Mesothelial cell of epicardium (in vitro differentiated cells): ENCODE measurements around the gene KPTN. TPM values are rescaled to one million over a fixed set of nuclear protein-coding genes. Genes with fewer than 3 reads are reported as not detected.

Source experiments
- DNase-seq, 2 experiments: peaks; one replicate each; pipeline ENCODE4 v3.0.0; 2021; ENCODE audit warnings: low spot score in 2 of 2; ENCODE audit not compliant: unreplicated experiment in 2 of 2
- H3K27ac Mint-ChIP-seq: 2 replicates; pipeline ENCODE4 v1.8.0; 2021; ENCODE audit warnings: mixed read lengths
- H3K27me3 Mint-ChIP-seq: 2 replicates; pipeline ENCODE4 v1.8.0; 2021; ENCODE audit warnings: low read depth, mixed read lengths
- H3K36me3 Mint-ChIP-seq: 2 replicates; pipeline ENCODE4 v1.8.0; 2021; ENCODE audit warnings: mixed read lengths
- H3K4me1 Mint-ChIP-seq: 2 replicates; pipeline ENCODE4 v1.8.0; 2021; ENCODE audit warnings: mixed read lengths
- H3K4me3 Mint-ChIP-seq: 2 replicates; pipeline ENCODE4 v1.8.0; 2021; ENCODE audit warnings: mild to moderate bottlenecking, moderate library complexity, mixed read lengths
- H3K9me3 Mint-ChIP-seq: 2 replicates; pipeline ENCODE4 v1.8.0; 2021; ENCODE audit warnings: mixed read lengths
- total RNA-seq: library from RNA; stranded (reverse); gene quantifications from 3 replicates; pipeline ENCODE4 v1.2.1, GENCODE V29; 2021
- TF ChIP-seq, protein P1 (sequence below): fragments of 200-600 bp; sonication (generic); IDR thresholded peaks from one replicate; pipeline ENCODE4 v1.5.0; 2021; ENCODE audit warnings: antibody characterized with exemption; ENCODE audit not compliant: unreplicated experiment

Gene KPTN
- total RNA-seq, 1 donor from 2014 or later = 18.4 TPM

DNA sequence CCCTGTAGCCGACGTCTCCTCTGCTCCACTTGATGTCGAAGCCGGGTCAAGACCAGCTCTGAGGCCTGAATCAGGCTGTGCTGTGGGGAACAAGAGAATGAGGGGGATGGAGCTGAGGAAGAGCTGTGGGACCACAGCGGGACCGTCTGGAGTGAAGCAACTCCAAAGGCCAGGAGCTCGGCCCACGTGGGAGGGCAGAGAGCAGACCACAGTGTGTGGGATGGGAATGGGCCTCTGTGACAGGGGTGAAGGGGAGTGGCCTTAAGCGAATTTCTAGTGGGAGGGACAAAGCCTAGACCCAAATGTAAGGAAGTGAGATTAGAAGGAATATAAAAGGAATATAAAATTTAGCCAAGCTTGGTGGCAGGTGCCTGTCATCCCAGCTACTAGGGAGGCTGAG, 8.6 kb downstream of the KPTN start:
- H3K9me3 Mint-ChIP-seq = no peaks in the 10 kb centered on the region
- no peak for DNase-seq
- peaks cover 25% of the 10 kb centered on the region for H3K27me3 Mint-ChIP-seq
- peaks cover 3% of the 10 kb centered on the region for H3K36me3 Mint-ChIP-seq
- H3K27ac Mint-ChIP-seq = no peak overlapping the region
- H3K4me3 Mint-ChIP-seq = no peak overlapping the region
- H3K4me1 Mint-ChIP-seq = peaks cover 10% of the 10 kb centered on the region
- TF ChIP-seq, protein P1, sequence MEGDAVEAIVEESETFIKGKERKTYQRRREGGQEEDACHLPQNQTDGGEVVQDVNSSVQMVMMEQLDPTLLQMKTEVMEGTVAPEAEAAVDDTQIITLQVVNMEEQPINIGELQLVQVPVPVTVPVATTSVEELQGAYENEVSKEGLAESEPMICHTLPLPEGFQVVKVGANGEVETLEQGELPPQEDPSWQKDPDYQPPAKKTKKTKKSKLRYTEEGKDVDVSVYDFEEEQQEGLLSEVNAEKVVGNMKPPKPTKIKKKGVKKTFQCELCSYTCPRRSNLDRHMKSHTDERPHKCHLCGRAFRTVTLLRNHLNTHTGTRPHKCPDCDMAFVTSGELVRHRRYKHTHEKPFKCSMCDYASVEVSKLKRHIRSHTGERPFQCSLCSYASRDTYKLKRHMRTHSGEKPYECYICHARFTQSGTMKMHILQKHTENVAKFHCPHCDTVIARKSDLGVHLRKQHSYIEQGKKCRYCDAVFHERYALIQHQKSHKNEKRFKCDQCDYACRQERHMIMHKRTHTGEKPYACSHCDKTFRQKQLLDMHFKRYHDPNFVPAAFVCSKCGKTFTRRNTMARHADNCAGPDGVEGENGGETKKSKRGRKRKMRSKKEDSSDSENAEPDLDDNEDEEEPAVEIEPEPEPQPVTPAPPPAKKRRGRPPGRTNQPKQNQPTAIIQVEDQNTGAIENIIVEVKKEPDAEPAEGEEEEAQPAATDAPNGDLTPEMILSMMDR = no peak

GRCh38 chr19:47473336-47473735, 10.7 kb downstream of the KPTN start:
- peaks cover 14% of the 10 kb centered on the region for H3K4me1 Mint-ChIP-seq
- no peak for DNase-seq
- H3K9me3 Mint-ChIP-seq = no peaks in the 10 kb centered on the region
- no peak overlapping the region for H3K27ac Mint-ChIP-seq
- H3K27me3 Mint-ChIP-seq = peaks cover 36% of the 10 kb centered on the region
- peaks cover 3% of the 10 kb centered on the region for H3K36me3 Mint-ChIP-seq
- H3K4me3 Mint-ChIP-seq = no peak overlapping the region
- TF ChIP-seq, protein P1 = no peak

GRCh38 chr19:47471733-47472457, 12.1 kb downstream of the KPTN start, which contains the start of gene SLC8A2:
SLC8A2 (minus strand) TSS chr19:47471893; CDS start chr19:47466403, 5,490 bp downstream.
- Mint-ChIP-seq H3K27ac (no peak within 1 kb of the TSS), H3K9me3 (no peaks in the 10 kb centered on the region), H3K4me3 (peak within 1 kb of the TSS; percentile 61), H3K36me3 (peaks cover 3% of the 10 kb centered on the region), H3K4me1 (peaks cover 14% of the 10 kb centered on the region), H3K27me3 (peaks cover 48% of the 10 kb centered on the region)
- TF ChIP-seq, protein P1 = no peak
- DNase-seq = peak; percentile 88 to 91

GRCh38 chr19:47471381-47471732, 12.7 kb downstream of the KPTN start:
- no peak for DNase-seq
- peaks cover 52% of the 10 kb centered on the region for H3K27me3 Mint-ChIP-seq
- peaks cover 3% of the 10 kb centered on the region for H3K36me3 Mint-ChIP-seq
- TF ChIP-seq, protein P1 = no peak
- no peak overlapping the region for H3K27ac Mint-ChIP-seq
- peaks cover 14% of the 10 kb centered on the region for H3K4me1 Mint-ChIP-seq
- peak overlapping the region; percentile 61 for H3K4me3 Mint-ChIP-seq
- H3K9me3 Mint-ChIP-seq = no peaks in the 10 kb centered on the region

DNA sequence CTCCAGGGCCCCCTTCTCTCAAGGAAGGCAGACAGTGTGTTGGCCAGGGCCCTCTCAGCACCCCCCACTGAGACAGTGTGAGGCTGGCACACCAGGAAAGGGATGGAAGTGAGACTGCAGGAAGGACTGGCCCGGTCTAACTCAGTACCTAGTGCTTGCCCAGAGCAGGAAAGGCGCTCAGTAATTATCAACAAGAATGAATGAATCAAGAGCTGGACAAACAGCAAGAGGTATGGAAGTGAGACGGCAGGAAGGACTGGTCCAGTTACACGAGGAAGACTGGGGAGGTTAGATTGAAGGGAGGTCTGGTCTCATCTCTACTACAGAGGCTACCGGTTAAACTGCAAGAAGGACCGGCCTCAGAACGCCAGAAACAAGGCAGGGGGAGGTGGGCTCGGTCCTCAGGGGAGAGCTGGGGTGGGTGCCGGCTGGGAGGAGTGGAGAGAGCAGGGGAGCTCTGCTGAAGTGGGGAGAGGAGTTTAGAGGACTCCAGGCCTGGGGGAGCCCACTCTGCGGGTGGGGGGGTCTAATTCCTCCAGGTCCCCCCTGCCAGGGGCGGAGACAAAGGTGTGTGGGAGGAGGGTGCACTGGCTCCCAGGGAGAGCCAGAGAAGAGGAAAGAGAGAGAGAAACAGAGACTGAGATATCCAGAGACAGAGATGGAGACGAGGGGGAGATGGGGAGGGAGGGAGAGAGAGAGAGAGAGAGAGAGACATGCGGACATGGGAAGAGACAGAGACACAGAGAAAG, 13.4 kb downstream of the KPTN start:
- Mint-ChIP-seq H3K36me3 (peaks cover 3% of the 10 kb centered on the region), H3K27ac (no peak overlapping the region), H3K4me3 (peak overlapping the region; percentile 61)

More for the DNA sequence above, 13.4 kb downstream of the KPTN start:
- peaks cover 14% of the 10 kb centered on the region for H3K4me1 Mint-ChIP-seq
- TF ChIP-seq, protein P1 = no peak
- no peak for DNase-seq
- peaks cover 57% of the 10 kb centered on the region for H3K27me3 Mint-ChIP-seq
- H3K9me3 Mint-ChIP-seq = no peaks in the 10 kb centered on the region
